HG02840 (cell line): ENCODE results near the gene SMARCAL1.

Experiments
- ATAC-seq: cut with Tn5 transposase; IDR thresholded peaks from one replicate; pipeline ENCODE4 v1.9.1; 2021; ENCODE audit warnings: mild to moderate bottlenecking, moderate library complexity, moderate number of reproducible peaks; ENCODE audit not compliant: unreplicated experiment, low FRiP score

SMARCAL1 gene

GRCh38 chr2:216425008-216425787 is 12.9 kb downstream of the SMARCAL1 start:
- ATAC-seq, result no peak

- no peak for ATAC-seq
These were observed 14.0 kb downstream of the SMARCAL1 start for GRCh38 chr2:216426166-216426777.

GRCh38 chr2:216426938-216427337 is 14.7 kb downstream of the SMARCAL1 start:
- no peak for ATAC-seq

GRCh38 chr2:216428618-216429350 is 16.5 kb downstream of the SMARCAL1 start:
- ATAC-seq, result no peak

- ATAC-seq, result no peak
These were observed 17.1 kb downstream of the SMARCAL1 start for GRCh38 chr2:216429428-216429827.

- ATAC-seq, result no peak
These were observed 18.7 kb downstream of the SMARCAL1 start for GRCh38 chr2:216430811-216431530.

- ATAC-seq, result no peak
These were observed 19.2 kb downstream of the SMARCAL1 start for GRCh38 chr2:216431531-216431856.

GRCh38 chr2:216436383-216436782 is 24.1 kb downstream of the SMARCAL1 start:
- ATAC-seq, result no peak

GRCh38 chr2:216441308-216442010 is 29.2 kb downstream of the SMARCAL1 start:
- ATAC-seq, result no peak

- no peak for ATAC-seq
These were observed 33.2 kb downstream of the SMARCAL1 start for GRCh38 chr2:216445501-216445900.

GRCh38 chr2:216446343-216446742 is 34.1 kb downstream of the SMARCAL1 start:
- ATAC-seq, result no peak

GRCh38 chr2:216447293-216447692 is 35.0 kb downstream of the SMARCAL1 start:
- ATAC-seq, result no peak

GRCh38 chr2:216448829-216449228 is 36.5 kb downstream of the SMARCAL1 start:
- no peak for ATAC-seq

GRCh38 chr2:216450346-216450745 is 38.1 kb downstream of the SMARCAL1 start:
- no peak for ATAC-seq

GRCh38 chr2:216450784-216451183 is 38.5 kb downstream of the SMARCAL1 start:
- no peak for ATAC-seq

- ATAC-seq, result no peak
These were observed 41.8 kb downstream of the SMARCAL1 start for GRCh38 chr2:216453955-216454614.

- no peak for ATAC-seq
These were observed 50.9 kb downstream of the SMARCAL1 start for GRCh38 chr2:216463148-216463547.

- ATAC-seq, result no peak
These were observed 51.9 kb downstream of the SMARCAL1 start for GRCh38 chr2:216464104-216464720.

- no peak for ATAC-seq
These were observed 53.4 kb downstream of the SMARCAL1 start for GRCh38 chr2:216465579-216466195.
